Activated CD8-positive, alpha-beta memory T cell treated with anti-CD3 and anti-CD28 coated beads, Interleukin-2, amount 50 U/mL, for 24 hours (primary cell): Measurements from ENCODE around the gene THBS3.
A peak's percentile ranks its signal among the peaks of the same experiment; 100 is the strongest.
"Not testable (repeated sequence)": the region's sequence is repeated elsewhere in the genome, so short reads cannot be mapped to it uniquely, and the experiment has no call there.

Source experiments
- DNase-seq: peaks from one replicate; pipeline ENCODE4 v3.0.0-alpha.2; 2020; ENCODE audit errors: extremely low read depth

THBS3 gene

DNA sequence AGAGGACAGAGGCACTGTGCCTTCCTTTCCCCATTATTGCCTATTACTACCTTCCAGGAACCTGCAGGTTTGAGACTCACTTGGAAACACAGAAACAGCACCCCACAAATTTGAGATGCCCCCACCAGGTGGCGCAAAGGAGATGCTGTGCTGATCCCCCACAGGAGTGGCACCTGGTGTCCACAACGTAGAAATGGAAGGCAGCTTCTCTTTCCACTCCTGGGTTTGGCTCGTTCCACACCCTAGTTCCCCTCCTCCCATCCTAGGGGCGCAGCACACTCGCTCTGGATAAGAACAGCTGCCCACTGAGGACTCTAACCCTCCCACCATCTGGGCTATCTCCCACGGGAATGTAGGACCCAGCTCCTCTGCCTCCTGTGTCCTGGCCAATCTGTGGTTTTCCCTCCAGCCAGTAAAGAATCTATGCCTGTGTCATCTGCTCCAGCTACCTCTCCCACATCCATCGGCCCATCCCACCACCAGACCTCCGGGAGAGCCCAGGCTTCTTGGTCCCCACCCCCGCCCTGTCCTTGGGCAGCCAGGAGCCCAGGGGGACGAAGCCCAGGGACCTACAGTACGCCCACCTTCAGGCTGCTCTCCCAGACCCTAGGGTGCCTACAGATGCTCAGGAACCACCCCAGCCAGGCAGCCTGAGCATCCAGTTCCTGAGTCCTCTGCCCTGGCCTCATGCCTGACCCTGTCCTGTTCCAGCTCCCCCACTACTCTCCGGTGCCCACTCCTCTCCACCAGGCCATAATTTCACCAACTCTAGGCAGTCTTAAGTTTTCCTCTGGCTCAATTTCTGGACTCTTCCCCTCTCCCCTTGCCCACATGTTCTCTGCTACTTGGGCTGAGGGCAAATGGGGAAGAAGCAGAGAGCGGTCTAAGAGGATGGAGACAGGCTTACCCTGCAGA is 549 bp downstream of the THBS3 start:
- peak; percentile 78 for DNase-seq

DNA sequence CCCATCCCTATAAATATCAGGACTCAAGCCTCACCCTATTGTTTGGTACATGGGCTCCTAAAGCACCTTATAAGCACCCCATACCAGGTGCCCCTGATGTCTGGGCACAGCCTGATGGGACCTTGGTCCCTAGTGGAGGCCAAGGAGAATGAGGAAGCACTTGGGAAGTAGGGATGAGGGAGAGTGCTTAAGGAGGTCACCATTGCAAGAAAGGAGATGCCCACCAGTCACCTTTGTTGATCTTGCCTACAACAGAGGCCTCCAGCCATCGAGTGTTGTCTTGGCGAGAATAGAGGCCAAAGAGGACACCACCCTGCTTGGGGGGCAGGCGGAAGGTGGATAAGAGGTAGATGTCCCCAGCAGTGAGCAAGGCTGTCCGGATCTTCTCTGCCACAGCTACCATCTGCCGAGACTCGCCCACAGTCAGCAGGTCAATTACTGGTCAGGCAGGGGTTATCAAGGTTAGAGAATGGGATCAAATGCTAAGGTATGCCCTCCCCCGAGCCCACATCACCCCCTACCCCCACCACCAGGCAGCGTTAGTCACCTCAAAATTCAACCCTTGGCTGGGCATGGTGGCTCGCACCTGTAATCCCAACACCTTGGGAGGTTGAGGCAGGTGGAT is 1.6 kb downstream of the THBS3 start:
- no peak for DNase-seq

DNA sequence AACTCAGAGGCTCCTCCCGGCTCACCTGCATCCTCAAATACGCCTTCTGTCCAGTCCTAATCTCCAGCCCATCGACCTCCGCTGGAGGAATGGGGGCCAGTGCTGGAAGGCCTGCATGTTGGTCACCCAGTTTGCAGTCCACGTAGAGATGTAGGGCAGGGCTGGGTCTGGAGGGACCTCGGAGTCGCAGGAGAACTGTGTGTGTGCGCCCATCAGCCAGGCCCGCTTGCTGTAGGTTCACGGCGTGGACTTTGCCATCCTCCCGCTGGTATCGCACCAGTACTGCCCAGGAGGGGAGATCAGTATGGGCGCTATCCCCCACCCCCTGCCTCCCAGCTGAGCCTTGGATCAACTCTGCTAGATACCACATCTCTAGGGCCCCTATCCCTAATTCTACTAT is 2.7 kb downstream of the THBS3 start:
- no peak for DNase-seq

GRCh38 chr1:155202731-155203515 is 4.8 kb downstream of the THBS3 start:
- DNase-seq: no peak

- no peak for DNase-seq
Observed at GRCh38 chr1:155202198-155202597, 5.5 kb downstream of the THBS3 start.

DNA sequence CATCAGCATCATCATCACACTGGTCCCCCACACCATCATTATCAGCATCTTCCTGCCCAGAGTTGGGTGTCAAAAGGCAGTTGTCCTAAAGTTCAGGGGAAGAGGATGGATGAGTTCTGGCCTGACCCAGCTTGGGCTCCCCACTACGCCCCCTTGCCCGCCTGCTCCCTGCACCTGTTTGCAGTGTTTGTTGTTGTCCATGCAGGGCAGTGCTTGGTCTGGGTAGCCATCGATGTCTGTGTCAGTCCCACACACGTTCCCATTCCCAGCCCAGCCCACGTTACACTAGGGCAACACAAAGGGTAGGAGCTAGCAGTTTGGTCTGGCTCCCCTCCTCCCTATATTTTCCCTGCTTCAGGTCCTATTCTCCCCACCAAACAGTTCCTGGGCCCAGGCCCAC is 6.8 kb downstream of the THBS3 start:
- DNase-seq: no peak

DNA sequence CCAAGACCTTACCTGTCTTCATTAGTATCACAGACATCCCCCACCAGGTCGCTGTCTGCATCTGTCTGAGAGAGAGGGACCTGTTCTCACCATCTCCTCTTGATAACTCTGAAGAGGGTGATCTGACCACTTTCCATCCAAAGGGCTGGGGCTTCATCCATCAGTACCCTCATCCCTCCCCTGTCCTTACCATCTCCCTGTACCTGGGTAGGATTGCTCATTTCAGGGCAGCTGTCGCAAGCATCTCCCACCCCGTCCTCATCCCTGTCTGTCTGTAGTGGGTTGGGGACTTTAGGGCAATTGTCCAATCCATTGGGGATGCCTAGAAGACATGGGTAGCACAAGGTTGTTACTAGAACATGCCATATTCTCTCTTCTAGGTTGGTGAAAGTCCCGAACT is 7.9 kb downstream of the THBS3 start:
- DNase-seq: no peak

- no peak for DNase-seq
Observed at GRCh38 chr1:155198547-155198906, 9.2 kb downstream of the THBS3 start.

- DNase-seq: no peak
Observed at GRCh38 chr1:155197901-155198546, 9.7 kb downstream of the THBS3 start.

- no peak for DNase-seq
Observed at GRCh38 chr1:155196893-155197638, 10.6 kb downstream of the THBS3 start.

DNA sequence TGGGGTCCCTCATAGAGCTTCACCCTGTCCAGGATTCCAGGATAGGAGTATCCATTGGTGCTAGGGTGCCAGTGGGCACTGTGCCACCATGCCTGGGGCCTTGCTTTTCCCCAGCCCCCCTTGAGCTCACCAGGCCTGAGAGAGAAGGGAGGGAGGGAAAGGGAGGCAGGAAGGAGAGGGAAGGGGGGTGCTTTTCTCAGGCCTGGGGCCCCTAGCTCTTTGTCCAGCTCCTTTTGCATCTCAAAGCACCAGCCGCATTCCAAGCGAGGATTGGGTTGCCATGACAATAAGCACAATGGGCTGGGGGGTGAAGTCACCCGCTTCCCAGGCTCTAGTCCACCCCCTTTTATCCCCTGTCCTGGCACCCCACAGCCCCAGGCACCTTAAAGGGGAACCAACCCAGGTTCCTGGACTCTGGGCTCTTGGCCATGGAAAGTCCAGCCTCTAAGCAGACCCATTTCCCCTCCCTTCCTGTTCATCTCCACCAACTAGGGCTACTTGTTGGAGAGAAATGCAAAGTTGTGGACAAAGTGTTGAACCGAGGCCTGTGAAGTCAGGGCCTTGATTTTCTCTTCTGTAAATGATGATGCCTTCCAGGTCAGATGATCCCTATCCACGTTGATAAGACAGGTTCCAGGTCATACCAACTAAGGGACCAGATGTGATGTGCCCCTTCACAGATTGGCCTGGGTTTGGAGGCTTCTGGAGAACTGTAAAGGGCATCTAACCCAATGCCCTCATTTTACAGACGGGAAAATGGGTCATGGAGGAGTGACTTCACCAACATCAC is 11.4 kb downstream of the THBS3 start:
- no peak for DNase-seq

GRCh38 chr1:155195201-155196102 is 12.2 kb downstream of the THBS3 start:
- DNase-seq: no peak

GRCh38 chr1:155193991-155194240 is 13.8 kb downstream of the THBS3 start:
- not testable (repeated sequence) for DNase-seq

DNA sequence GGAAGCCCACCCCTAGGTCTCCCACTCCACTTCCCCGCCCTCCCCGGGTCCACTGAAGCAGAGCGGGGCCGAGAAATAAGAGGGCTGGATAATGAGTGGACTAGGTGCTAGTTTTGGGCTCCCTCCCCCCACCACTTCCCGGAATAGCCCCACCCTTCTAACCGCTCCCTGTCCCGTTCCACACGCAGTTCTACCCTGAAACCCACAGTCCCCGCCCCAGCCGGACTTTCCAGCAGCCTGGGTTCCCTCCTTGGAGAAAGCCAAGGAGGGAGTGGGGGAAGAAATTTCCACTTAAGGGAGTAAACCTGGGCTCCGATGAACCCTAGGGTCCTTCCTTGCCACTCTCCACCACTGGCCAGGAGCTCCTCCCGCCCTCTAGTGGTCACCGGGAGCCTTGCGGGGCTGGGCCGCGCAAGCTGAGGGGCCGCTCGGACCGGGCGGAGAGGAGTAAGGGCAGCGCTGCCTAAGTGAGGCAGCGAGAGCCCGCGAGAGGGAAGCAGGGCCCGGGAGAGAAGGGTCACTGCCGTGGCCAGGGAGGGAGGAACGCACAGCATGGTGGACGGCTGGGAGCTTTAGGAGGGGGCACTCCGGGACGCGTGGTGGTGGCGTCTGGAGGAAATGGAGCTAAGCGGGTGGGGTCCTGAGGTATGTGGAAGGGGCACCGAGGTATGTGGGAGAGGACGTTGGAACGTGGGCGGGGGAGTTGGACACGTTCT is 14.3 kb downstream of the THBS3 start:
- no peak for DNase-seq

GRCh38 chr1:155192346-155193274 is 15.1 kb downstream of the THBS3 start:
- no peak for DNase-seq

- DNase-seq: no peak
Observed at GRCh38 chr1:155191904-155192303, 15.8 kb downstream of the THBS3 start.

- DNase-seq: not testable (repeated sequence)
Observed at GRCh38 chr1:155189926-155190325, 17.8 kb downstream of the THBS3 start.

GRCh38 chr1:155188268-155188667 is 19.4 kb downstream of the THBS3 start:
- no peak for DNase-seq
